Urinary bladder (tissue), 4 donors: ENCODE data around the gene MYF5. TPM values are rescaled to one million over a fixed set of nuclear protein-coding genes. Genes with fewer than 3 reads are reported as not detected.

Experiments used
- DNase-seq: peaks from one replicate; pipeline ENCODE4 v3.0.0-alpha.2; 2015; ENCODE audit errors: extremely low spot score
- H3K27ac ChIP-seq: one replicate; pipeline ENCODE4 v1.5.1; 2013; ENCODE audit warnings: low read depth, mild to moderate bottlenecking, moderate library complexity
- H3K36me3 ChIP-seq: one replicate; pipeline ENCODE4 v1.6.1; 2013; ENCODE audit warnings: mild to moderate bottlenecking, moderate library complexity; ENCODE audit not compliant: insufficient read depth
- H3K4me1 ChIP-seq: one replicate; pipeline ENCODE4 v1.6.1; 2013; ENCODE audit warnings: mild to moderate bottlenecking, moderate library complexity; ENCODE audit not compliant: insufficient read depth
- H3K4me3 ChIP-seq: one replicate; pipeline ENCODE4 v1.5.1; 2013; ENCODE audit warnings: low read depth, low read length
- WGBS: extraction: QIAGEN DNeasy Blood & Tissue Kit; methylation state at CpG from one replicate; pipeline ENCODE4 v1.1.7; 2013; 5-methylcytosine and 5-hydroxymethylcytosine counted together
- polyA plus RNA-seq: library from polyadenylated mRNA; stranded (reverse); fragments of 200-250 nt; gene quantifications from one replicate; pipeline ENCODE4 v1.2.3, GENCODE V29; 2013
- total RNA-seq: library from RNA; depleted of rRNA; stranded (reverse); fragments of >200 nt; gene quantifications from one replicate; pipeline ENCODE4 v1.2.3, GENCODE V29; 2014
- donor health status: healthy with polysubstance abuse.
- donor health status: healthy.

The MYF5 gene
- total and polyA plus RNA-seq, 2 donors = 5.4 TPM; not detected in 1

DNA sequence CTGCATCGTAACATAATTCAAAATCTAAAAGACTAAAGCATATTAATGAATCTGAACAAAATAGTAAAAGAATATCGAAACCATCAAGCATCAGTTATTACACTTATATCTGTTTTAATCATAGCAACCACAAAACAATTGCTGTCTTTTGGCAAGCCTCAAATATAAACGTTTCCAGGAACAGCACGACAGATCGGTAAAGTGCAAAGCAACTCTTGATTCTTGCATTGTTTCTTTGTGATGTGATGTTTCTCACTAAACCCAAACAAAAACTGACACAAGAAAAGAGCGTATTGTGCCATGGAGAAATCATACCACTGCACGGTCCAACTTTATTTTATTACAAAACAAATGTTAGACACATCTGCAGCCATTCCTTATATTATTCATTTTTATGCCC, 18.5 kb upstream of the MYF5 start:
- Histone ChIP-seq H3K4me3 (no peak overlapping the region), H3K4me1 (no peaks in the 10 kb centered on the region), H3K27ac (no peak overlapping the region), H3K36me3 (no peaks in the 10 kb centered on the region)
- no peak for DNase-seq
- 69% methylated on average over 7 of the region's 7 CpGs for WGBS

DNA sequence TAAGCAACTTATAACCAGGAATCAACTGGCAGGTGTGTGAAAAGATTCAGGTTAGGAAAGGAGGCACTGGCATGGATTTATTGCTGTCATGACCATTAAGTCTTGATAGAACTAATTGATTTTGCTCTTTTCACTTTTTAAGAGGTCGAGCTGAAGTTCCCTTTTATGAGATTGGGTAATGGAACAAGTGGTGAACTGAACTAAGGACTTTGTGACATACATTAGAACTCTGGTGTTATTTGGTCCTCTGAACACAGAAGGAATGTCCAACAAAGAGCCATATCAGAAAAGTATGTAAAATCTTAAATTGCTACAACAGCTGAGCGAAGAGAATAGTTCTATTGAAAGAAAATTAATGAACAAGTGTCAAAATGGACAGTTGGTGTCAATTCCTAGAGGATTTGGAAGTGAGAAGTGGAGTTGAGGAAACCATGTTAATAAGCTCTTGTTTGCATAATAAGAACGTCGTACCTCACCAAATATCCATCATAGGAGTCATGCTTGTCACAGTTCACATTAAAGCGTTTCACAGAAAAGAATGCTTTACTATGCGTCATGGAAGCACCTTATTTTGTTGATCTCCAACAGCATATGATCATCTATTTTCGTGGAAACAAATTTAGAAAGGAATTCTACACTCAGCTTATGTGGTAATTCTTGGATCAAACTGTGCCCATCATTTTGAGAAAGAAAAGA, 17.7 kb upstream of the MYF5 start:
- WGBS = 78% methylated on average over 7 of the region's 7 CpGs
- DNase-seq = no peak
- H3K4me1 ChIP-seq = no peaks in the 10 kb centered on the region
- no peak overlapping the region for H3K4me3 ChIP-seq
- H3K36me3 ChIP-seq = no peaks in the 10 kb centered on the region
- H3K27ac ChIP-seq = no peak overlapping the region

DNA sequence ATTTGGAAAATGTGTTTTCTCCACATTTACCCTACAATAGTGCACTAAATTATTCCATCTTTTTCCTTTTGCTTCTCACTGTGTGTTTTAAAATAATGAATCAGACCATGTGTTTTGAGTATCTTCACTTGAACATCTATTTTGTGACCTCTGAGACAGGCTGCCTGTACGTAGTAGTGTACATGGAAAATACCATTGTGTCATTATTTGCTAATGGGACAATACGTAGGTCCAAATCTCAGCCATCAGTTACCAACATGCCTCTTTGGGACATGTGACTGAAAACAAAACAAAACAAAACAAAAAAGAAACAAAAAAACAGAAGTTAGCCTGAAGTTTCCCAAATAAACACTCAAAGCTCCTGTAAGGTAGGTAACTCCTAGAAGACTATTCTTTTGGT, 16.4 kb upstream of the MYF5 start:
- 88% methylated on average over 2 of the region's 2 CpGs for WGBS
- no peak for DNase-seq
- Histone ChIP-seq H3K27ac (no peak overlapping the region), H3K36me3 (no peaks in the 10 kb centered on the region), H3K4me1 (no peaks in the 10 kb centered on the region), H3K4me3 (no peak overlapping the region)

DNA sequence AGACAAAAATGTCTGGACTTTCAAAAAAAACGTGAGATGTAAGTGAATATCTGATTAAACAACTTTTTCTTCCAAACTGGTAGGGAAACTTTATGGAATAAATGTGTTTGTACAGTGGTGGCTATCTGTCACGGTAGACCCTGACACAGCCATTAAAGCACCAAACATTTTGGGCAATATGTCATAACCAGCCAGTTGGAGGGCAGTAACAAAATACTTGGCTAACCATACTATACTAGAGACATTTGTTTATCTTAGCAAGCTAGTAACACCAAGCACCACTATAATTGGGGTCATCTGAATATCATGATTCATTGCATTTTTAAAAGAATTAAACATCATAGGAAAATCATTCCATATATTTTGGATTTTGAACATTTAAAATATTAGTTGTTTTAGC, 15.3 kb upstream of the MYF5 start:
- WGBS = 57% methylated on average over 2 of the region's 2 CpGs
- Histone ChIP-seq H3K4me3 (no peak overlapping the region), H3K27ac (no peak overlapping the region), H3K4me1 (no peaks in the 10 kb centered on the region), H3K36me3 (no peaks in the 10 kb centered on the region)
- no peak for DNase-seq

DNA sequence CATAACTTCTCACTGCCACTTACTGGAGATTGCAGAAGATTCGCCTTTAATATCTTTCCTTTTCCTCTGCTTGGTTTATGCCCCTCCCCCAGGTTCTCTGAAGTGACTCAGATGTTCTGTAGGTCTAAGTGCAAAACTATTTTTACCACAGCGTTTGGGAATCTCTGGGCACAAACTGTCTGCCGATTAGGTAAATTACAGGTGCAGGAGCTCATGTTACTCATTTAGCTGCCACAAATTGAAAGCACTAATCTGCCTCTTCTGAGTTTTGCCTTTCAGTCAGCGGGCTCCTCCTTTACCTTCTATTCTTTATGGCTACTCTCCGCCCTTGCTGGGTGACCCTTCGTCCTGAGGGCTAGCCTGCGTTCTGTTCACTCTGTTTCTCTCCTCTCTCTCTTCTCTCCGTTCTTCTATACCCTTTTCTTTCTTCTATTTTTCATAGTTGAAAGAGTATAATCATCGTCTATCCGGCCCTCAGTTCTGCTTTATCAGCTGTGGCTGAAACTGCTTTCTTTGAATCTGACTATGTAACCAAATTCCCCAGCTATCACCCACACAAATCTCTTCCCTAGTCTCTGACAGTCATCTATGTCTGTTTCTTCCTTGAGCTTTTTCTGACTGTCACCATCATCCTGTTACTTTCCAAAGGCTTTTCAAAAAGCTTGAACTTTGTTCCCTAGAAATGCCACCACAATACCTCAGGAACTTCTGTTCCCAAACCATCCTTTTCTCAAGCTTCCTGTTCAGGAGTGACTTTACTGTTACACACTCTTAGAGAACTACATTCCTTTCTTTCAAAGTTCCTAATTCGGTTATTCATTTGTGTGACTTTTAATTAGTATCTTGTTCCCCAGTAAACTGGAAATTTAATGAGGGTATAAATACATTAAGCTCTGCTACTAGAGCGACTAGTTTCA, 13.6 kb upstream of the MYF5 start:
- Histone ChIP-seq H3K4me3 (no peak overlapping the region), H3K36me3 (no peaks in the 10 kb centered on the region), H3K27ac (no peak overlapping the region), H3K4me1 (no peaks in the 10 kb centered on the region)
- WGBS = 51% methylated on average over 12 of the region's 12 CpGs
- DNase-seq = no peak

DNA sequence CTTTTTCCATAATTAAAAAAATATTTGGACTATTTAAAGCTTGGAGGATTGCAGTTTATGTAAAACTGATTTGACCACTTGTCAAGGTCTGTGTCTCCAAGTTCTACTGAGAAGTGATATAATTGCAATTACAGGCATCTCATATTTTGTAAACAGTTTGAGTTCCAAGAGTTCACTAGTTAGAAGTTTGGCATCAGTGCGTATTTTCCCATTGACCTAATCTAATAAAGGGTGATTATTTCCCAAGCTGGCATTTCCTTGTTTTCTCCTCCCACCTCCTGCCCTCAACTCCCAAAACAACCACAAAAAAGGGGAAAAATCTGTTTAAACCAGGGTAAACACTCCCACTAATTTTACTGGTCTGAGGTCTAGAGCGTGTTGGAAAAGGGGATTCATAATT, 12.3 kb upstream of the MYF5 start:
- WGBS = 86% methylated on average over 2 of the region's 2 CpGs
- Histone ChIP-seq H3K27ac (no peak overlapping the region), H3K36me3 (no peaks in the 10 kb centered on the region), H3K4me3 (no peak overlapping the region), H3K4me1 (no peaks in the 10 kb centered on the region)
- DNase-seq = no peak

DNA sequence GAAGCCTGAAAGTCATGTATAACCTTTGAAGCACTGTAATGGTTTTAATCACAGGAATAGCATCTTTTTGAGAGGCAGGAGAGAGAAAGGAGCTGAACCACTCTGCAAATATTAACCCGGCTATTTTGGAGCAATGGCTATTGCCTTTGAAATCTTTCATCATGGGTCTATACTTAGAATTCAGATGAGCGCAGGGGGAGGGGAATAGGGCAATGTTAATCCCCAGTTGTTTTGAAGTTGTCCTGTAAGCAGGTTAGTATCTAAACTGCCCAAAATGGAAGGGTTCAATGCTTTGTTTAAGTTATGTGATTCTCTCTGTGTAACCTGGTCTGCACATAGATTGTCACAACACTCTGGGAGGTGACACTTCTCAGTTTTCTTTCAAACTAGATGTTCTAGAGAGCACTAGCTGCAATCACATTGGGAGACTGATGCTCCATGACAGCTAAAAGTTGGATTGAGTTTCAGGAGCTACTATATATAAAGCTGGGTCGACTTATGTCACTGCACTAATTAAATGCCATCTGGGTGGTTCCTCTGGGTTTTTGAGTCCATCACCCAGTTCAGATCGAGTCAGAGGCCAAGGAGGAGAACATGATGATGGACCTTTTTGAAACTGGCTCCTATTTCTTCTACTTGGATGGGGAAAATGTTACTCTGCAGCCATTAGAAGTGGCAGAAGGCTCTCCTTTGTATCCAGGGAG, 9.4 kb upstream of the MYF5 start, which contains the start of gene MYF6:
MYF6 (plus strand) TSS at position 509 of the 704 bp plus-strand sequence; CDS start at position 595, 86 bp downstream.
- DNase-seq = no peak
- Histone ChIP-seq H3K4me3 (no peak within 1 kb of the TSS), H3K36me3 (no peaks in the 10 kb centered on the region), H3K27ac (no peak within 1 kb of the TSS), H3K4me1 (no peaks in the 10 kb centered on the region)
- WGBS = 77% methylated on average over 4 of the region's 4 CpGs

DNA sequence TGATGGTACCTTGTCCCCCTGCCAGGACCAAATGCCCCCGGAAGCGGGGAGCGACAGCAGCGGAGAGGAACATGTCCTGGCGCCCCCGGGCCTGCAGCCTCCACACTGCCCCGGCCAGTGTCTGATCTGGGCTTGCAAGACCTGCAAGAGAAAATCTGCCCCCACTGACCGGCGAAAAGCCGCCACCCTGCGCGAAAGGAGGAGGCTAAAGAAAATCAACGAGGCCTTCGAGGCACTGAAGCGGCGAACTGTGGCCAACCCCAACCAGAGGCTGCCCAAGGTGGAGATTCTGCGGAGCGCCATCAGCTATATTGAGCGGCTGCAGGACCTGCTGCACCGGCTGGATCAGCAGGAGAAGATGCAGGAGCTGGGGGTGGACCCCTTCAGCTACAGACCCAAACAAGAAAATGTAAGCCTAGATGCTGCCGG, 8.9 kb upstream of the MYF5 start:
- WGBS = 58% methylated on average over 21 of the region's 21 CpGs
- H3K4me1 ChIP-seq = no peaks in the 10 kb centered on the region
- no peak for DNase-seq
- no peak overlapping the region for H3K4me3 ChIP-seq
- no peak overlapping the region for H3K27ac ChIP-seq
- no peaks in the 10 kb centered on the region for H3K36me3 ChIP-seq

DNA sequence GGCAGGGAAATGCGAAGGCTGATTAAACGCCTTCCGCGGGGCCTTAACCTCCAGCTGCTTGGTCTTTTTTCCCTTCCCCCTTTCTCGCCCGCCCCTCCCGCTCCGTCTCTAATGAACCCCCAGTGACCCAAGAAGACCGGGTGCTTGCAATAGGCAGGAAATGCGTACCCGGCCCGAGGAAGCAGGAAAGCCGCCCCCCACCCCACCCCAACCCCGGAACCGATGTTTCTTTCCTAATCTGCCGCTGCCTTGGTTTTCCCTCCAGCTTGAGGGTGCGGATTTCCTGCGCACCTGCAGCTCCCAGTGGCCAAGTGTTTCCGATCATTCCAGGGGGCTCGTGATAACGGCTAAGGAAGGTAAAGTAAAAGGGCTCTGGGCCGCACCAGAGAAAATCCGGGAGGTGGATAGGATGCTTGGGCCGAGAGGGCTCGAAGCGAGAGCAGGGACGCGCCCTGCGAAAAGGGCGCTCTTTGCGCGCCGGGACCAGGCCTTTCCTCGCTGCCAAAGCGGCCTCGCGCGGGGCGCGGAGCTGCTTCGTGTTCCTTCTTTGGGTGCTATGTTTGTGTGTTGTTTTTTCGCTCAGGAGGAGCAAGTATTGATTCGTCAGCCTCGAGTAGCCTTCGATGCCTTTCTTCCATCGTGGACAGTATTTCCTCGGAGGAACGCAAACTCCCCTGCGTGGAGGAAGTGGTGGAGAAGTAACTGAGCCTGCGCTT, 8.3 kb upstream of the MYF5 start:
- no peak for DNase-seq
- 13% methylated on average over 50 of the region's 50 CpGs for WGBS
- Histone ChIP-seq H3K4me3 (no peak overlapping the region), H3K27ac (no peak overlapping the region), H3K4me1 (no peaks in the 10 kb centered on the region), H3K36me3 (no peaks in the 10 kb centered on the region)

DNA sequence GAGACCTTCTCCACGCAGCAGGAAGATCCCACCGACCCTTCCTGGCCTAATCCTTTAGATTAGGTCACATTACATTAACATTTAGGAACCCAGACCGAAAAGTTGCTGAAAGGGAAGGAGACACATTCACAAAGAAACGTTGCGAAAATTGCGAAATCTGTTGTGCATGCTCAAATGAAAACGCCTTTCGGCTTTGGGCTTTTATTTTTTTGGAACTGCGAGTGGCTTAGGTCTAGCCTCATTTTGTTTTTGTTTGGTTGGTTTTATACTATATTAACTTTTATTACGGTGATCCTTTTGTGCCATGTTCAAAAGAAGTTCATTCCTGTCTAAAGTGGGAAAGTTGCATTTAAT, 7.8 kb upstream of the MYF5 start:
- no peak overlapping the region for H3K27ac ChIP-seq
- 64% methylated on average over 10 of the region's 10 CpGs for WGBS
- no peak for DNase-seq
- H3K4me3 ChIP-seq = no peak overlapping the region
- H3K36me3 ChIP-seq = no peaks in the 10 kb centered on the region
- H3K4me1 ChIP-seq = no peaks in the 10 kb centered on the region

DNA sequence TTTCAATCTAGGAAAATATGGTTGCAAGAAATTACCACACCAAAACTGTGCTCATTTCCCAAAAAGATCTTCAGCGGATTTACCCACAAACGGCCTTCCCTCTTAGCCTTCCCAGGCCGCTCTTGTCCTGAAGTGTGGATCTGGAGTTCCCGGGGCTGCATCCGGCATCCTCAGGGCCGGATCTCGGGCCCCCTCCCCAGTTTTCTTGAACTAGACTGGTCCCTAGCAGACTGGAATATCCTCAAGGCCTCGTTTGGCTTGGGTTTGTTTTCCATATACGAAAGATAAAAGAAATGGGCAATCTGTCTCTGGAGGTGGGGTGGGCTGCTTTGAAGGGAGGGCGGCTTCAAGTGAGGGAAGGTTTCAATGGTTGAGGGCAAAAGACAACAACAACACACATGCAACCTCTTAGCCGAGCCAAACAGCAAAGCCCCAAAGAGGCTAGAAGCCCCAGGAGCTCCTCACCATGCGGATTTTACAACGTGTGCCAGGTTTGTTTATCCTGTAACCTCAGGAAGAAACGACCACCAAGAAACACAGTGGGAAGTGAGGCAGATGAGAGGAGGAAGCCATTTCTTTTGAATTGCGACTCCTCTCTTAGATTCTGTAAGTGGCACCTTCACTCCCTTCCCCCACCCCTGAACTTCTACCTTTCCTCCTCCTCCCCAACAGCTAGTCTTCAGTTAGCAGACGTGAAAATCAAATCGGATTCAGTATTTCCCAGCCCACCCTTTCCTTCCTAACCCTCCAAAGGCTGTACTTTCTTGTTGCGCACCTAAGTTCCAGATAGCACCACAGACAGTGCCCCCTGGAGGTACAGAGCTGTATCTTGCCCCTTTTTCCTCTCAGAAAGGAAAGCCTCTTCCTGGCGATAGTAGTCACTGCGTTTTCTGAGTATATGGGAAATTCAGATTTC, 6.6 kb upstream of the MYF5 start:
- H3K36me3 ChIP-seq = no peaks in the 10 kb centered on the region
- no peaks in the 10 kb centered on the region for H3K4me1 ChIP-seq
- 78% methylated on average over 20 of the region's 20 CpGs for WGBS
- no peak overlapping the region for H3K4me3 ChIP-seq
- DNase-seq = no peak
- no peak overlapping the region for H3K27ac ChIP-seq

DNA sequence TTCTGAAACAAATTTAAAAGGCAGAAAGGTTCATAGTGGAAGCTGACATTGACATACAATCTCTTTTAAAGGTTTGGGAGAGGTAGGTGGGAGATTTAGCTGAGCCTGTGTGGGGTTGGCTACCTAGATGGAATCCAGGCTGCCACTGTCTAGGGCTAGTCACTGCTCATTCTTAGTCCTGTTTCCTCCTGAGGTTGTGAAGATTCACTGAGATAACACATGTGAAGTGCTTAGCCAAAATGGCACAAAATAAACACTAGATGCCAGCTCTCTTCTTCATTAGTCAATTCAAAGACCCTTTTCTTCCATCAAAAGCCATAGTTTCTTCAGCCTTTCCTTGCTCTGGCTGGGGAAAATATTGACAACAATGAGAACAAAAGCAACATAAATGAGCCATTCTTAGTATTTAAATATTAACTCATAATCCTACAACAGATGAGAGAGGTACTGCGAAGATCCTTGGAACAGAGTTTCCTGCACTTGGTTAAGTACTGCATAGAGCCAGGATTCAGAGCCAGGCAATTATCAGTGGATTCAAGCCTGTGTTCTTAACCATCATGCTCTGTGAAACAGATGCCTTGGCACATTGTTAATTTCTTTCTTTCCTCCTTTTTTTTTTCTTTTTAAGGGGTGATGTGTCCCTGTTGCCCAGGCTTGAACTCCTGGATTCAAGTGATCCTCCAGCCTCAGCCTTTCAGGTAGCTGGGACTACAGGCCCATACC, 5.8 kb upstream of the MYF5 start:
- no peak for DNase-seq
- Histone ChIP-seq H3K4me1 (no peaks in the 10 kb centered on the region), H3K4me3 (no peak overlapping the region), H3K36me3 (no peaks in the 10 kb centered on the region), H3K27ac (no peak overlapping the region)
- WGBS = 92% methylated on average over 1 of the region's 1 CpG
